Liver (tissue), 3 donors: ENCODE measurements around the gene GULP1.

Experiments
- ATF3 ChIP-seq: IDR thresholded peaks from 2 replicates; pipeline ENCODE4 v1.6.1; 2016; ENCODE audit warnings: antibody characterized with exemption
- CTCF ChIP-seq: fragments of 150-350 bp; IDR thresholded peaks from 2 replicates; pipeline ENCODE4 v1.5.1; 2017; ENCODE audit warnings: improper control_type of control experiment, low read depth, low read length; ENCODE audit not compliant: missing input control
- EGR1 ChIP-seq, 2 donors: IDR thresholded peaks; 2 replicates each; pipeline ENCODE4 v1.6.1; 2016 to 2018; ENCODE audit warnings: antibody characterized with exemption in 2 of 2, low read depth in 2 of 2
- FOXA2 ChIP-seq: IDR thresholded peaks from 2 replicates; pipeline ENCODE4 v1.6.1; 2016; ENCODE audit warnings: antibody characterized with exemption
- GABPA ChIP-seq, 2 donors: IDR thresholded peaks in 1 of 2; conservative IDR thresholded peaks in 1 of 2; 2 replicates each; pipeline ENCODE4 v1.6.1; 2016; ENCODE audit warnings: antibody characterized with exemption in 2 of 2, mild to moderate bottlenecking in 1 of 2, moderate library complexity in 1 of 2
- HNF4G ChIP-seq: IDR thresholded peaks from 2 replicates; pipeline ENCODE4 v1.6.1; 2016; ENCODE audit warnings: antibody characterized with exemption
- JUND ChIP-seq, 2 donors: IDR thresholded peaks; 2 replicates each; pipeline ENCODE4 v1.6.1; 2016; ENCODE audit warnings: antibody characterized with exemption in 2 of 2
- MAX ChIP-seq: IDR thresholded peaks from 2 replicates; pipeline ENCODE4 v1.6.1; 2016; ENCODE audit warnings: antibody characterized with exemption
- RAD21 ChIP-seq, 2 donors: IDR thresholded peaks; 2 replicates each; pipeline ENCODE4 v1.6.1; 2016; ENCODE audit warnings: antibody characterized with exemption in 2 of 2, mild to moderate bottlenecking in 2 of 2
- REST ChIP-seq: IDR thresholded peaks from 2 replicates; pipeline ENCODE4 v1.6.1; 2016; ENCODE audit warnings: antibody characterized with exemption, mild to moderate bottlenecking
- RXRA ChIP-seq, 2 donors: IDR thresholded peaks; 2 replicates each; pipeline ENCODE4 v1.6.1; 2017 to 2018; ENCODE audit warnings: antibody characterized with exemption in 2 of 2, mild to moderate bottlenecking in 1 of 2
- SP1 ChIP-seq: IDR thresholded peaks from 2 replicates; pipeline ENCODE4 v1.6.1; 2018; ENCODE audit warnings: antibody characterized with exemption, mild to moderate bottlenecking
- TAF1 ChIP-seq: conservative IDR thresholded peaks from 2 replicates; pipeline ENCODE4 v1.6.1; 2016; ENCODE audit warnings: antibody characterized with exemption, mild to moderate bottlenecking
- YY1 ChIP-seq: IDR thresholded peaks from 2 replicates; pipeline ENCODE4 v1.6.1; 2016; ENCODE audit warnings: antibody characterized with exemption, mild to moderate bottlenecking
- donor health status: healthy.
- donor health status: healthy.

GRCh38 chr2:188328419-188328818 is 36.7 kb downstream of the GULP1 start:
- TF ChIP-seq CTCF (no peak), REST (no peak), YY1 (no peak), TAF1 (no peak), GABPA (IDR thresholded peaks at IDR 0.05 in 1 of 2, conservative IDR thresholded peaks at IDR 0.05 in 1 of 2) (no peak), MAX (no peak), JUND (IDR thresholded peaks at IDR 0.05) (no peak), RAD21 (IDR thresholded peaks at IDR 0.05) (no peak), HNF4G (no peak), EGR1 (IDR thresholded peaks at IDR 0.05; ENCODE audit: low read depth in 2 of 2) (no peak), SP1 (no peak), FOXA2 (no peak), ATF3 (no peak), RXRA (IDR thresholded peaks at IDR 0.05) (no peak)
